Stimulated activated naive CD8-positive, alpha-beta T cell treated with anti-CD3 and anti-CD28 coated beads, Interleukin-15, Interleukin-2, amounts not matched to agents 100 U/mL and 50 U/mL, for 24 hours (primary cell): Measurements from ENCODE around the gene FAM78A.
"Not testable (repeated sequence)": the region's sequence is repeated elsewhere in the genome, so short reads cannot be mapped to it uniquely, and the experiment has no call there.

Experiments
- ATAC-seq: fragments of 150-1000 bp; cut with Tn5 transposase; one replicate; pipeline ENCODE4 v1.10.0; 2021
- DNase-seq: peaks from one replicate; pipeline ENCODE4 v3.0.0; 2021

The FAM78A gene

GRCh38 chr9:131264231-131264630, 12.1 kb downstream of the FAM78A start:
- ATAC-seq = peak; percentile 8
- DNase-seq = no peak

- DNase-seq = no peak
- ATAC-seq = no peak
Observed at GRCh38 chr9:131263701-131264100, 12.6 kb downstream of the FAM78A start.

GRCh38 chr9:131263033-131263343, 13.3 kb downstream of the FAM78A start:
- not testable (repeated sequence) for ATAC-seq, DNase-seq

- no peak for ATAC-seq
Observed at GRCh38 chr9:131262327-131263032, 13.8 kb downstream of the FAM78A start.

GRCh38 chr9:131260751-131261452, 15.4 kb downstream of the FAM78A start:
- DNase-seq (peak; percentile 1), ATAC-seq (no peak)

More at GRCh38 chr9:131262327-131263032, 13.8 kb downstream of the FAM78A start:
- no peak for DNase-seq

- peak; percentile 1 for DNase-seq
- ATAC-seq = no peak
Observed at GRCh38 chr9:131259916-131260597, 16.3 kb downstream of the FAM78A start.

GRCh38 chr9:131259432-131259898, 16.8 kb downstream of the FAM78A start:
- ATAC-seq (no peak), DNase-seq (peak; percentile 5)

GRCh38 chr9:131258698-131259431, 17.4 kb downstream of the FAM78A start:
- DNase-seq = peak; percentile 3
- no peak for ATAC-seq

GRCh38 chr9:131258186-131258585, 18.1 kb downstream of the FAM78A start:
- no peak for ATAC-seq
- peak; percentile 8 for DNase-seq

GRCh38 chr9:131257266-131258025, 18.9 kb downstream of the FAM78A start:
- DNase-seq = peak; percentile 6
- no peak for ATAC-seq

- no peak for DNase-seq
- ATAC-seq = no peak
Observed at GRCh38 chr9:131255676-131256197, 20.6 kb downstream of the FAM78A start.

GRCh38 chr9:131254626-131255025, 21.7 kb downstream of the FAM78A start:
- ATAC-seq (no peak), DNase-seq (no peak)

GRCh38 chr9:131253891-131254491, 22.3 kb downstream of the FAM78A start:
- ATAC-seq = no peak
- DNase-seq = no peak

GRCh38 chr9:131252120-131252519, 24.2 kb downstream of the FAM78A start:
- DNase-seq (no peak), ATAC-seq (no peak)

- ATAC-seq (no peak), DNase-seq (no peak)
Observed at GRCh38 chr9:131246618-131247017, 29.7 kb downstream of the FAM78A start.

GRCh38 chr9:131244331-131244730, 32.0 kb downstream of the FAM78A start:
- not testable (repeated sequence) for ATAC-seq, DNase-seq

GRCh38 chr9:131240047-131240921, 36.0 kb downstream of the FAM78A start:
- DNase-seq = no peak
- ATAC-seq = no peak

- DNase-seq (no peak), ATAC-seq (no peak)
Observed at GRCh38 chr9:131239161-131239975, 36.9 kb downstream of the FAM78A start.
